ENCODE data around the gene GABRD. TPM values are rescaled to one million over a fixed set of nuclear protein-coding genes. Genes with fewer than 3 reads are reported as not detected.

GABRD gene
- total RNA-seq, 1 donor from 2014 or later, result 2.5 TPM

- no peak overlapping the region for H3K27ac Mint-ChIP-seq (ENCODE audit: unreplicated experiment)
- no peak for DNase-seq
Observed at GRCh38 chr1:1990222-1990621, 28.9 kb upstream of the GABRD start.

GRCh38 chr1:1994536-1994935 is 24.6 kb upstream of the GABRD start:
- no peak for TF ChIP-seq CTCF (IDR thresholded peaks at IDR 0.05; ENCODE audit: partially characterized antibody, unreplicated experiment)
- H3K27ac Mint-ChIP-seq (ENCODE audit: unreplicated experiment), result no peak overlapping the region
- H3K9me3 Mint-ChIP-seq (ENCODE audit: unreplicated experiment), result peaks cover 3% of the 10 kb centered on the region
- no peak for DNase-seq
- no peaks in the 10 kb centered on the region for H3K27me3 Mint-ChIP-seq (ENCODE audit: unreplicated experiment)
- no peak overlapping the region for H3K4me3 Mint-ChIP-seq (ENCODE audit: unreplicated experiment)
- peaks cover 7% of the 10 kb centered on the region for H3K4me1 Mint-ChIP-seq (ENCODE audit: low read depth, unreplicated experiment)
- H3K36me3 Mint-ChIP-seq (ENCODE audit: unreplicated experiment), result no peaks in the 10 kb centered on the region

More at GRCh38 chr1:1990222-1990621, 28.9 kb upstream of the GABRD start:
- Mint-ChIP-seq H3K27me3 (ENCODE audit: unreplicated experiment) (peaks cover 2% of the 10 kb centered on the region), H3K36me3 (ENCODE audit: unreplicated experiment) (no peaks in the 10 kb centered on the region), H3K9me3 (ENCODE audit: unreplicated experiment) (peaks cover 3% of the 10 kb centered on the region), H3K4me1 (ENCODE audit: low read depth, unreplicated experiment) (peaks cover 5% of the 10 kb centered on the region), H3K4me3 (ENCODE audit: unreplicated experiment) (no peak overlapping the region)
- no peak for TF ChIP-seq CTCF (IDR thresholded peaks at IDR 0.05; ENCODE audit: partially characterized antibody, unreplicated experiment)

GRCh38 chr1:1996207-1996651 is 22.9 kb upstream of the GABRD start:
- TF ChIP-seq CTCF (IDR thresholded peaks at IDR 0.05; ENCODE audit: partially characterized antibody, unreplicated experiment), result no peak
- no peaks in the 10 kb centered on the region for H3K27me3 Mint-ChIP-seq (ENCODE audit: unreplicated experiment)
- H3K4me1 Mint-ChIP-seq (ENCODE audit: low read depth, unreplicated experiment), result peaks cover 2% of the 10 kb centered on the region
- no peak overlapping the region for H3K27ac Mint-ChIP-seq (ENCODE audit: unreplicated experiment)
- H3K4me3 Mint-ChIP-seq (ENCODE audit: unreplicated experiment), result no peak overlapping the region
- no peak for DNase-seq
- peaks cover 4% of the 10 kb centered on the region for H3K9me3 Mint-ChIP-seq (ENCODE audit: unreplicated experiment)
- H3K36me3 Mint-ChIP-seq (ENCODE audit: unreplicated experiment), result no peaks in the 10 kb centered on the region

GRCh38 chr1:1997576-1997975 is 21.6 kb upstream of the GABRD start:
- H3K9me3 Mint-ChIP-seq (ENCODE audit: unreplicated experiment), result peaks cover 4% of the 10 kb centered on the region
- H3K27me3 Mint-ChIP-seq (ENCODE audit: unreplicated experiment), result no peaks in the 10 kb centered on the region
- peaks cover 2% of the 10 kb centered on the region for H3K4me1 Mint-ChIP-seq (ENCODE audit: low read depth, unreplicated experiment)
- H3K27ac Mint-ChIP-seq (ENCODE audit: unreplicated experiment), result no peak overlapping the region
- H3K36me3 Mint-ChIP-seq (ENCODE audit: unreplicated experiment), result no peaks in the 10 kb centered on the region
- H3K4me3 Mint-ChIP-seq (ENCODE audit: unreplicated experiment), result no peak overlapping the region
- no peak for TF ChIP-seq CTCF (IDR thresholded peaks at IDR 0.05; ENCODE audit: partially characterized antibody, unreplicated experiment)
- DNase-seq, result no peak

- no peak for TF ChIP-seq CTCF (IDR thresholded peaks at IDR 0.05; ENCODE audit: partially characterized antibody, unreplicated experiment)
- H3K4me3 Mint-ChIP-seq (ENCODE audit: unreplicated experiment), result no peak overlapping the region
- no peaks in the 10 kb centered on the region for H3K36me3 Mint-ChIP-seq (ENCODE audit: unreplicated experiment)
- H3K9me3 Mint-ChIP-seq (ENCODE audit: unreplicated experiment), result peaks cover 1% of the 10 kb centered on the region
- H3K4me1 Mint-ChIP-seq (ENCODE audit: low read depth, unreplicated experiment), result peaks cover 2% of the 10 kb centered on the region
- DNase-seq, result no peak
- H3K27ac Mint-ChIP-seq (ENCODE audit: unreplicated experiment), result no peak overlapping the region
- H3K27me3 Mint-ChIP-seq (ENCODE audit: unreplicated experiment), result no peaks in the 10 kb centered on the region
Observed at GRCh38 chr1:2000432-2000831, 18.7 kb upstream of the GABRD start.

Measured in glutamatergic neuron (in vitro differentiated cells).